Astrocyte of the spinal cord (primary cell): ENCODE data around the gene IGSF9B.

Experiments
- DNase-seq: peaks from one replicate; pipeline ENCODE4 v3.0.0; 2011; ENCODE audit warnings: low read depth, low spot score
- H3K4me3 ChIP-seq: 2 replicates; pipeline ENCODE4 v1.5.1; 2011; ENCODE audit warnings: low read depth, mild to moderate bottlenecking, low read length, moderate library complexity
- in situ Hi-C: cut with HindIII; loops from 2 replicates; pipeline ENCODE4 v1.10.0; 2017; ENCODE audit warnings: low sequenced_read_pairs
- TF ChIP-seq, protein P1 (sequence below): IDR thresholded peaks from 2 replicates; pipeline ENCODE4 v1.5.1; 2012; ENCODE audit warnings: low read depth, mild to moderate bottlenecking, low read length, inconsistent platforms

The IGSF9B gene

DNA sequence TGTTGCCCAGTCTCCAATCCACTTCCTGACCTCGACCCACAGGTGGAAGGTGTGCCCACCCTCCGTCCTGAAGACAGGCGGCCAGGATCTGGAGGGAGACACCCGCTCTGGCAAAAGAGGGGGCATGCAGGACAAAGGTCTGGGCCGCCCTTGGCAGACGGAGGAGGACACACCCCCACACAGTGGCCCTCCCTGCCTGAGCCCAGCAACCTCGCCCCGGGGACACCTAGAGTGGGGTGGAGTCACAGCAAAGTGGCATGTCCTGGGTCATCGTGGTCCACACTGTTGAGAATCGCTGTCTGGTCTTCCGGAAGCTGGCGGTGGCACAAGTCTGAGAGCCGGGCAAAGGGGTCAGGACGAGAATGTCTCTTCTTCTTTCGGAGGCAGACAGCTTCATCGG, 47.9 kb downstream of the IGSF9B start:
- in situ Hi-C loops = no loop called here
- no peak overlapping the region for H3K4me3 ChIP-seq
- DNase-seq = no peak

DNA sequence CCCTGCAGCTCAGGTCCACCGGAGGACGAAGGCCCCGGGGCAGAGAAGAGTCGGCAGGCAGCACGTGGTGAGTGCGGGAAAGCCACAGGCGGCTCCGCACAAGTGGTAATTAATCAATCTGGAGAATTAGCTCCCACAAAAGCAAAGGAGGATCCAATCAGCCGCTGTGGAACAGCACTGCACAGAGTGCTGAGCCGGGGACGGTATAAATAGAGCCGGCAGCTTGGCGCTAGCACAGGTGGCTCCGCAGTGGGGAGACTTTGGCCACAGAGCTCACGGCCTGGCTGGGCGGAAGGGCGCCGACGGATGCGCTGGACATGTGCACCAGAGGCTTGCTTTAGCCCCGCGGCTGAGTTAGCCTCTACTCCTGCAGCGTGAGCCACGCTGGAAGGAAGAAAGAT, 48.9 kb downstream of the IGSF9B start:
- no peak for DNase-seq
- in situ Hi-C loops = no loop called here
- H3K4me3 ChIP-seq = no peak overlapping the region
- TF ChIP-seq, protein P1, sequence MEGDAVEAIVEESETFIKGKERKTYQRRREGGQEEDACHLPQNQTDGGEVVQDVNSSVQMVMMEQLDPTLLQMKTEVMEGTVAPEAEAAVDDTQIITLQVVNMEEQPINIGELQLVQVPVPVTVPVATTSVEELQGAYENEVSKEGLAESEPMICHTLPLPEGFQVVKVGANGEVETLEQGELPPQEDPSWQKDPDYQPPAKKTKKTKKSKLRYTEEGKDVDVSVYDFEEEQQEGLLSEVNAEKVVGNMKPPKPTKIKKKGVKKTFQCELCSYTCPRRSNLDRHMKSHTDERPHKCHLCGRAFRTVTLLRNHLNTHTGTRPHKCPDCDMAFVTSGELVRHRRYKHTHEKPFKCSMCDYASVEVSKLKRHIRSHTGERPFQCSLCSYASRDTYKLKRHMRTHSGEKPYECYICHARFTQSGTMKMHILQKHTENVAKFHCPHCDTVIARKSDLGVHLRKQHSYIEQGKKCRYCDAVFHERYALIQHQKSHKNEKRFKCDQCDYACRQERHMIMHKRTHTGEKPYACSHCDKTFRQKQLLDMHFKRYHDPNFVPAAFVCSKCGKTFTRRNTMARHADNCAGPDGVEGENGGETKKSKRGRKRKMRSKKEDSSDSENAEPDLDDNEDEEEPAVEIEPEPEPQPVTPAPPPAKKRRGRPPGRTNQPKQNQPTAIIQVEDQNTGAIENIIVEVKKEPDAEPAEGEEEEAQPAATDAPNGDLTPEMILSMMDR = no peak

More for the DNA sequence above, 47.9 kb downstream of the IGSF9B start:
- TF ChIP-seq, protein P1 = no peak

DNA sequence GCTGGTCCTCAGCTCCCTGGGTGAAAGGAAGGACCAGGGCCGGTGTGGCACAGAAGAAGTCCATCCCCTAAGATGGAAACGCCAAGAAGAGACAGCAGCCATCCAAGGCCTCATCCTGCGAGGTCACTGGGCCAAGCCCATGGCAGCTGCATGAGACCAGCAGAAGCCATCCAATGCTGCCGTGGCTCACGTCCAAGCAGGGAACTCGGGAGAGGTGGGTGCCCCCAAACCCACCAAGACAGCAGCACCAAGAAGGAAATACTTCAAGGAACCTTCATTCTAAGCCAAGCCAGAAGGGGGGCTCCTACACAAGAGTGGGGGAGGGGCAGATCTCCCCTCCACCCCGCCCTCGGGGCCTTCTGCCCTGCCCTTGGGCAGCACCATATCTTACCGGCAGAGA, 49.6 kb downstream of the IGSF9B start:
- no peak for DNase-seq
- H3K4me3 ChIP-seq = no peak overlapping the region
- TF ChIP-seq, protein P1 = no peak
- in situ Hi-C loops = no loop called here

DNA sequence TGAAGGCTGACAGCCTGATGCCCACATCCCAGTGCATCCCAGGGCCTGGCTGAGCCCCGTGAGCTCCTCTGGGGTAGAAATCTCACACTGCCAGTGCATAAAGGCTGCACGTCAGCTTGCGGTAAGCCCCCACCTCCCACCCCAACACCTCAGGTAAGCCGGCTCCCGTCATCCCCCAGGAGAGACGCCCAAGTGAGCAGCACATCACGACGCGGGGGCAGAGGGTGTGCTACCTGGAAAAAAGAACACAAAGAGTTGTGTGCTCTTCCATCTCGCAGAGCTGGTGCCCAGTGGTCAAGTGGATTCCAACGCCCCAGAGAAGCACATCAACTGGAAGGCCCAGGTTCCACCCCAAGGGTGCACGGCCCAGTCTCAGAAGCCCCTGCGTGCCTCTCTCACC, 50.0 kb downstream of the IGSF9B start:
- H3K4me3 ChIP-seq = no peak overlapping the region
- in situ Hi-C loops = no loop called here
- TF ChIP-seq, protein P1 = no peak
- no peak for DNase-seq

DNA sequence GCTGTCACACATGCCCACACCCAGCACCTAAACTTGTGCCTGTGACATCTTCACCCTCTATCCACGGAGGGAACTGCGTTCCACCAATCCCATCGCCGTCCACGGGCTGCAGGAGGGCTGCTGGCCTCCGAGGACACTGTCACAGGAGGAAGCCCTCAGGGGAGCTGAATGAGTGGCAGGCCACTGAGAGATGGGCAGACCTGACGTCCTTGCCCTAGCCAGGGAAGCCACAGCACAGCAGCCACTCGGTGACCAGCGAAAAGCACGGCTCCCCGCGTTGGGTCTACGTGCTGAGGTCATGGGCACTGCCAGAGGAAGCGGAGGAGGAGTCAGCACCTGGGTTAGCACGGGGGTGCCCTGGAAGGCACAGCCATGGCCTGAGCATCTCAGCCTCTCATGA, 50.5 kb downstream of the IGSF9B start:
- H3K4me3 ChIP-seq = no peak overlapping the region
- TF ChIP-seq, protein P1 = no peak
- in situ Hi-C loops = no loop called here
- DNase-seq = no peak

DNA sequence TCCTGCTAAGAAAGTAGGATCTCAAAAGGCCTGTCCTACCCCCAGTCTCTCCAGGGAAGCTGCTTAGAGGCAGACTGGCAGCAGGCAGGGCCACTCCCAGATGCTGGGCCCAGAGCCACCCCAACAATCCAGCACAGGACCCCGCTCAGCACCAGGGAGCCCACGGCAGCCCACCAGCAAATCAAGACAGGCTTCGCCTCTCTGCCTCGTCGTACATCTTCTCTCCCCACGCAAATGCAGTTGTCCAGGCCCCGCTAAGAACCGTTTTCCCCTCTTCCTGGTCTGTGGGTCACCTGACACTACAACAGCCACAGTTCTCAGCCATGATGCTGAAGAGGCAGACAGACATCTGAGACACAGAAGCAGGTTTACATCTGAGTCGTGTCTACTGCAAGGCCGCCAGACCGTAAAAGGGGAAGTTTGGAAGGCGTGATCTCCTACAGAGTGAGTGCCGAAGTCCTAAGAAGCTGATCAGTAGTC, 51.1 kb downstream of the IGSF9B start:
- TF ChIP-seq, protein P1 = no peak
- no peak for DNase-seq
- H3K4me3 ChIP-seq = no peak overlapping the region
- in situ Hi-C loops = no loop called here
